Dermis blood vessel endothelial cell (primary cell): ENCODE data around the gene PSMC2. TPM values are rescaled to one million over a fixed set of nuclear protein-coding genes. Genes with fewer than 3 reads are reported as not detected.
"Not testable (repeated sequence)": the region's sequence is repeated elsewhere in the genome, so short reads cannot be mapped to it uniquely, and the experiment has no call there.

Experiments
- DNase-seq: peaks from one replicate; pipeline ENCODE4 v3.0.0; 2010
- total RNA-seq: library from RNA; depleted of rRNA; stranded (reverse); fragments of >200 nt; gene quantifications from 2 replicates; pipeline ENCODE4 v1.2.3, GENCODE V29; 2014

PSMC2 gene
- total RNA-seq, 1 donor from 2014 or later: 211 TPM

DNA sequence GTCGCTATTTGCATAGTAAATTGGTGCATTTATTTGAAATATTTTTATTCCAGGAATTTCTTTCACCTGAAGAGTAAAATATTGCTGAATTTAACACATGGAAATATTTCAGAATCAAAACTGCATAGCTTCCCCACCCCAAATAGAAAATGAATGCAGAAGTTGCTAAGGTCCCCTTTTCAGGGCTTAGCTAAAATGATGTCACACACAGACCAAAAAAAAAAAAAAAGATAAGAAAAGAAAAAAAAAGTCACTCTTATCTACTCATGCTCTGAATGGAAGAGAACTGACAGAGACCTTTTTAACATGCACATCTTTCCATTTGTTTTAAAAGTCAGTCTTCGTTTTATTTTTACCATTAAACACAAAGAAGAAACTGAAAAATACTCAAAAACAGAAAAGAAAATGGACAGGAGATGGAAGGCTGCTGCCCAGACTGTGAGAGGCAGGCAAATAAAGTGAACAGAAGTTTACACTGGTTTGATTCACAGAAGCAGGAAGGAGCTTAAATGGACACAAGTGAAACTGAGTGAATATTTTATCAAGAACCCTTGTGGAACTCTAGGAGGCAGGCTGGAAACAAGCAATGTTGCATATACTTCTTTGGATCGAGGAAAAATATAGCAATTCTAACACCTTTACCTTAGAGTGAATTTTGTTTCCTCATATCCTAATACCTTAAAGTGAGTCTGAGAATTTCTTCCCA lies 32.0 kb downstream of the PSMC2 start:
- DNase-seq: no peak

DNA sequence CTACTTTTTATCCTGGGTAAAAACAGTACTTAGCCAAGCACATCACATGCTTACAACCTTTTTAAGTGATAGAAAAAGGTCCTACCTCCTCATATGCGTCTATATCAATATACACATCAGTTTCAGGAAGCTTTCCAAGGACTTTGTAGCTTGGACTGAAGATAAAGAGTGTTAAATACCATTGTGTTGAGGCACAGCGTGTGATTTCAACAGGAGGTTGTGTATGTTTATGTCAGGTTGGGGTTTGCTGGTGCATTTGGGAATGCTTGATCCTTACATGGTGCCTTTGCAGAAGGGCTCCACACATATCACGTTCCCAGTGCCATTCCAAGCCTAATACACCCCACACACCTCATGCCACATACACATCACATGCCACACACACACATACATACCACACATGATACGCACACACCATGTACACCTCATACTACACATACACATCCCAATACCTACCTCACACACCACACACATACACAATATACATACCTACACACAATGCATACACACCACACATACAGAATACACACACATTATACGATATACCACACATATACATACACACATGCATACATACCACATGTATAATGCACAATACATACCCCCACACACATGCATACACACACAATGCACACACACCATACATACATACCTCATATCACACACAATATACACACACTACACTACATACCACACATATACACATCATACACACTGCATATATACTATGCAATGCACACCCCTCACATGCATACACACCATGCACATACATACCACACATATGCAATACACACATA lies 33.1 kb downstream of the PSMC2 start:
- DNase-seq: no peak

DNA sequence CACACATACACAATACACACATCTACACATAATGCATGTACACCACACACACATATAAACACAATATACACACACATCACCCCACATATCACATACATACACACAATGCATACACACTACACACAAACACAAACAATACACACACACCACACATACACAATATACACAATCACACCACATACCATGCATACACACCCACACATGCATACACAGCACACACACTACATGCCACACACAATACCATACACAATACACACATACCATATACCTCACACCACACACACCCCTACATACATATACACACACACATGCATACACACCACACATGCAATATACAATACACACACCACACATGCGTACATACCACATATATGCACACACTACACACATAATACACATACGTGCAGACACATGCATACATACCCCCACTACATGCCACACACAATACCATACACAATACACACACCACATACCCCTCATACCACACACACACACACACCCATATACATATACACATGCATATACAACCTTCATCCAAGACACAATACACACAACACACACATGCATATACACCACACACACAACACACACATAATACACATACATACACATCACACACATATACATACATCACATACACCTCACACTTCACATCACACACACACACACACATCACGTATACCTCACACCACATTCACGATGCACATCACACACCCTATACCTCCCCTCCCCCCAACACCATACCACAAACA lies 34.0 kb downstream of the PSMC2 start:
- DNase-seq: no peak

DNA sequence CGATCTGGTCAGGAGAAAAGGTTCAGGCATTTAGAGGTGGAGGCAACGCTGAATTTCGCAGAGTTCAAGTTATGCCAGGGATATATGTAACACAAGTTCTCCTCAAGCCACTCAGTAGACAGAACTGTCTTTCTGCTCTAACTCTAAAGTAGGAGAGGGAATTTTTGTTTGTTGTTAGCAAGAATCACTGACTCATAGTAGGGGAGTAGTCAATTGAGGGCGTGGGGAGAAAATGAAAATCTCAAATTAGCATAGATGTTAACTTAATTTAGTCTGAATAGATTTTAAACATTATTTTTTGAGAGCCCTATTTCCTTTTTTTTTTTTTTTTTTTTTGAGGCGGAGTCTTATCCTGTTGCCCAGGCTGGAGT lies 34.6 kb downstream of the PSMC2 start:
- DNase-seq: no peak

DNA sequence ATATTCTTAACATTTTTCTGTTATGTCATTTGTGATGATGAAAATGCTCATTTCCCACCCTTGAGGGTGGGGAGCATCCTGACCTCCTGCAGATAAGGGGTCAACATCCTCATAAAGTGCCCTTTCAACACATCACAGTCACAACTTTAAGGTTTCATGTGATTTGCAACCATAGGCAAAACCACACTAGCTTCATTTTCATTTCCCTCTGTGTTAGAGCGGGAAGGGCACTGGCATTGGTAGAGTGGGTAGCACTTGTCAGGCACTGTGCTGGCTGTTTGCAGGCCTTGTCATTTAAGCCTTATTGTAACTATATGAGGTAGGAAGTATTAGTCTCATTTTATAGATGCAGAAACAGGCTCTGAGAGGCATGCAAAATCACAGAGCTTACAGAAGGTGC lies 39.8 kb downstream of the PSMC2 start:
- no peak for DNase-seq

DNA sequence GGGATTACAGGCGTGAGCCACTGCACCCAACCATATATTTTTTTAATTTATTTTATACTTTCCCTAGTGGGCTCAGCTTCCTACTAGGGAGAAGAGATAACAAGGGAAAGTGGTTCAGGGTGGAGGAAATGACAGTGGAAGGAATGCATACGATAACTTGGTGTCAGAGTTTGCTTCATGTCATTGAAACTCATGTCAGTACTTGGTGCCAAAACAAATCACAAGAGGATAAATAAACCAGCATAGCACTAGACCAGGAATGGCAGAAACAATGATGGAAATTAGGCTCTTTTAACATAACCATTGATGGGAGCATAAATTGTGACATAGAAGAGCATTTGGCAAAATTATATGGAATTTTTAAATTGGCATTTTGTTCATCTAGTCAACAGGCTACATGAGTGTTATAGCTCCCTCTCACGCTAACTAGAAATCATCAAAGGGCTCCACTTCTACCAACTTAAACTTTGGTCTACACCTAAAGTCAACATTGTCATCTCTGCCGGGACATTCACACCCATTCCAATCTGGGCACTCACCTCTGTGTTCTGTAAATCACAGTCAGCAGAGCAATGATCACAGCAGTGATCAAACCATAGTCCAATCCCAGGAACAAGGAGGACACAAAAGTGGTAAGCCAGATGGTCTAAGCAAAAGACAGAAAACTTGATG lies 41.2 kb downstream of the PSMC2 start:
- no peak for DNase-seq

DNA sequence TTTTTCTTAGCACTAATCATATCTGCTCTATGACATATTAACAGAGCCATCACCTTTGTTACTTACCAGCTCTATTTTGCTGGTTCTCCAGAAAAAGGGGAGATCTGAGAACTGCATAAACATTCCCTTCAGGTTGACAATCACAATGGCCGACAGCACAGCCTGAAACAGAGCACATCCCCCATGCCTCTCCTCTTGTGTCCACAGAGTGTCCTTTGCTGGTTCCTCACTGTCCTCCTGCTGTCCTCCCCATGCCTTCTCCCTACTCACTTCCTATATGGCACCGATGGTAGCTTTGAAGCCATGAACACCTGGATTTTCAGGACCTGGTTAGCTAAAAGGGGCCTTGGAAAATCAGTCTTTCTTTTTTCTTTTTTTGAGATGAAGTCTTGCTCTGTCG lies 41.8 kb downstream of the PSMC2 start:
- no peak for DNase-seq

DNA sequence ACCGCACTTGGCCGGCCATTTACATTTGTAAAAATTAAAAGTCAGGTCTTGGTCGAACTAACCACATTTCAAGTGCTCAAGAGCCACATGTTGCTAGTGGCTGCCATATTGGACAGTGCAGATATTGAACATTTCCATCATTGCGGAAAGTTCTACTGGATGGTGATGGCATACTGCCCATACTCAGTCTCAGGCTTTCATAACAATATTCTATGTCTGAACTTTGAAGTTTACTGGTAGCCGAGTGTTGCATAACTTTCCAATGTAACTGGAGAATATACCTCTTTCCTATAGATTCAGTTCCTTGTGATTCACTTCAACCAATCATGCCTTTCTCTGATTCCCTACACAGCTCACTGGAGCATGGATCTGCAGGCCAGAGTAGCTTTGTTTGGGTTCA lies 43.7 kb downstream of the PSMC2 start:
- DNase-seq: no peak

DNA sequence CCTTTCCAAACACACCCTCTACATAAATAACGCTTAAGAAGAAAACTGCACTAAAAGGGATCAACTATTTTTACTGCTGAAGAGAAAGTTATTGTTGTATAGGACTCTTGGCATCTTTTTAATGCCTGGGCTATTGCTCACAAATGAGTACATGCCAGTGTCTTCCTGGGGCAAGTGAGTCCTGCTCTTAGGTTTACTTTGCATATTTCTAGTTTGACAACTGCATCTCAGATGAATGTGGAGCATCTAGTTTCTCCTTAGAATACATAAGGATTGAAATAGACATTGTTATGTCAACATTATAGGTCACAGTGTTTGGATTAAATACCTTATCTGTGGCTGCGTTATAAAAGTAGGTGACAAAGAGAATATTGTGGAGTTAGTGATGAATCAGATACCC lies 44.5 kb downstream of the PSMC2 start:
- no peak for DNase-seq

DNA sequence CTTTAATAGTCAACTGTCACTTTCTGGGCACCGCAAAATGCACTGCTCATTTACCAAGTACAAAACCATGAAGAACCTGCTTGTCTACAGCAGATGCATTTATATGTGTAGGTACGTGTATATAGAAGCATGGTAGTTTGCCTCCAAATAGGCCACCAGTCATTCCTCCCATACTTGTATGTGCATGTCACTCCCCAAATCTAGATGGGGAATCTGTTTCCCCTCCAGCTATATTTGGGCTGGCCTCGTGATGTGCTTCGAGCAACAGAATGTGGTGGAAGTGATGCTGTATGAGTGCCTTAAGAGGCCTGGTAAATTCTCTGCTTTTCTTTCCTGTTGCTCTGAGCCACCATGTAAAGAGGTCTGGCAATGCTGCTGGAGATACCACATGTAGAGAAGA lies 47.1 kb downstream of the PSMC2 start:
- DNase-seq: no peak

DNA sequence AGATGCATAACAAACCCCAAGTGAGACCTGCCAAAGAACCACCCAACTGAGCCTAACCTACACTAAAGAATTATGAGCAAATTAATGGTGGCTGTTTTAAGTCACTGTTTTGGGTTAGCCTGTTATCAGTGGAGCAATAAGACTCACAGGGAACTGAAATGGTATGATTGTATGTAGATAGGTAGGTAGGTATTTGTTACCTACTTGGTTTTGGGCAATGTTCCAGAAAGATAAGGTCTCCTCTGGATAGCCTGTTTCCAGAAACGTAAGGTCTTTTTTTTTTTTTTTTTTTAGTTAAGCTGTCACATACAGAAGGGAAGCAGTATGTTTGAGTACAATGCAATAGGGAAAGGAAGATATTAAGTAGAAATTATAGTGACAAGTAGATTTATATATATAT lies 47.6 kb downstream of the PSMC2 start:
- DNase-seq: no peak

DNA sequence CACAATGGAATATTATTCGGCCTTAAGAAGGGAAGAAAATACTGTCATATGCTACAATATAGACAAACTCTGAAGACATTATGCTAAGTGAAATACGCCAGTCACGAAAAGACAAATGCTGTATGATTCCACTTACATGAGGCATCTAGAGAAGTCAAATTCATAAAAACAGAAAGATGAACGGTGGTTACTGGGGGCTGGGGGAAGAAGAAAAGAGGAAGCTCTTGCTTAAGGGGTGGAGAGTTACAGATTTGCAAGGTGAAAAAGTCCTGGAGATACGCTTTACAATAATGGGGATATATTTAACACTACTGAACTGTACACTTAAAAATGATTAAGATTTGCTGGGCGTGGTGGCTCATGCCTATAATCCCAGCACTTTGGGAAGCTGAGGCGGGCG lies 49.0 kb downstream of the PSMC2 start:
- DNase-seq: no peak

DNA sequence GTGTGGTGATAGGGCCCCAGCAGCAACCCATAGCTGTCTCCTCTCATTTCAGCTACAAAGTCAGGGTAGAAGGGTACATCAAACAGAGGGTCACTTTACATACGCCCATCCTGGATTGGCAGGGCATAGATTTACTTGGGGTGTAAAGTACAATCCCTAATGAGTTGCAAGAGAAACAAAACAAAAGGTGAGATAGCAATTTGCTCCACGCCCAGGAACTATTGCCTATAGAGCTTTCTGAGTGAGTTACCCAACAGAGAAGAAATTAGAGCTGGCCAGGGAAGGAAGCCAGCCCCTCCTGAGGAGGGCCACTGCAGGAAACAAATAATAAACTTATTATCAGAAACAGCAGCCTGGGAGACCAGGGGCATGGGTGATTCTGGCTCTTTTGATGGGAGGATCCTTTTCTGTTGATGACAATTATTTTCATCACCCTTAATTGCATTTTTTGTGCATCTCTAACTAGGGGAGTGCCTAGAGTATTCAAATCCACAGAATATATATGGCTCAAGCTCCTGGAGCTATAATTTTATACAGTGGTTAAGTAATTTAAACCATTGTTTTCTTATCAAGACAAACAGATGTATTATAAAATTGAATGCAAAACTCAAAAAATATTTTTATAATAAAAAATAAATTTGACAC lies 51.2 kb downstream of the PSMC2 start:
- DNase-seq: no peak

DNA sequence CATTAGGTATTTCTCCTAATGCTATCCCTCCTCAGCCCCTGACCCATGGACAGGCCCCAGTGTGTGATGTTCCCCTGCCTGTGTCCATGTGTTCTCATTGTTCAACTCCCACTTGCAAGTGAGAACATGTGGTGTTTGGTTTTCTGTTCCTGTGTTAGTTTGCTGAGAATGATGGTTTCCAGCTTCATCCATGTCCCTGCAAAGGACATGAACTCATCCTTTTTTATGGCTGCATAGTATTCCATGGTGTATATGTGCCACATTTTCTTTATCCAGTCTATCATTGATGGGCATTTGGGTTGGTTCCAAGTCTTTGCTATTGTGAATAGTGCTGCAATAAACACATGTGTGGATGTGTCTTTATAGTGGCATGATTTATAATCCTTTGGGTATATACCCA lies 52.2 kb downstream of the PSMC2 start:
- DNase-seq: not testable (repeated sequence)

DNA sequence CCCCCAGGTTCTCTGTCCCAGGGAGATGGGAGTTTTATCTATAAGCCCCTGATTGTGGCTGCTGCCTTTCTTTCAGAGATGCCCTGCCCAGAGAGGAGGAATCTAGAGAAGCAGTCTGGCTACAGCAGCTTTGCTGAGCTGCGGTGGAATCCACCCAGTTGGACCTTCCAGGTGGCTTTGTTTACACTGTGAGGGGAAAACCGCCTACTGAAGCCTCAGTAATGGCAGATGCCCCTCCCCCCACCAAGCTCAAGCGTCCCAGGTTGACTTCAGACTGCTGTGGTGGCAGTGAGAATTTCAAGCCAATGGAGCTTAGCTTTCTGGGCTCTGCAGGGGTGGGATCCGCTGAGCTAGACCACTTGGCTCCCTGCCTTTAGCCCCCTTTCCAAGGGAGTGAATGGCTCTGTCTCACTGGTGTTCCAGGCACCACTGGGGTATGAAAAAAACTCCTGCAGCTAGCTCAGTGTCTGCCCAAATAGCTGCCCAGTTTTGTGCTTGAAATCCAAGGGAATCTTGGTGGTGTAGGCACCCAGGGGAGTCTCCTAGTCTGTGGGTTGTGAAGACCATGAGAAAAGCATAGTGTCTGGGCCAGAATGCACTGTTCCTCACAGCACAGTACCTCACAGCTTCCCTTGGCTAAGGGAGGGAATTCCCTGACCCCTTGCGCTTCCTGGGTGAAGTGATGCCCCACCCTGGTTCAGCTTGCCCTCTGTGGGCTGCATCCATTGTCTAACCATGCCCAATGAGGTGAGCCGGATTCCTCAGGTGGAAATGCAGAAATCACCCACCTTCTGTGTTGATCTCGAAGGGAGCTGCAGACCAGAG lies 58.6 kb downstream of the PSMC2 start:
- not testable (repeated sequence) for DNase-seq

DNA sequence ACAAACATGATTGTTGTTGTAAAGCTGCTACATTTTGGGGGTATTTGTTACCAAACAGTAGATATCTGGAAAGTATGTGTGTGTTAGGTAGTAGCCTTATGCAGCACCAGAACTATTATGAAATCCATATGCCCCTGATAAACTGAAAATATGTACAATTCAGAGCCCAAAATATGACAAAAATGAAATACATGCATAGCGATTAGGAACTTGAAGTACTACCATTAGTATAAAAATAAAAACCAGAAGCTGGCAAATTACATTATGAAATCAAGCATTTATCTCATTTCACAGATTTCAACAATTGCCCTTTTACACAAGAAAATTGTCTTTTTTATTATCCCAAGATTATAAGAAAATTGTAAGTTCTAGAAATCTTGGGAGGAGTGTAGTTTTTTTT lies 64.7 kb downstream of the PSMC2 start:
- no peak for DNase-seq

DNA sequence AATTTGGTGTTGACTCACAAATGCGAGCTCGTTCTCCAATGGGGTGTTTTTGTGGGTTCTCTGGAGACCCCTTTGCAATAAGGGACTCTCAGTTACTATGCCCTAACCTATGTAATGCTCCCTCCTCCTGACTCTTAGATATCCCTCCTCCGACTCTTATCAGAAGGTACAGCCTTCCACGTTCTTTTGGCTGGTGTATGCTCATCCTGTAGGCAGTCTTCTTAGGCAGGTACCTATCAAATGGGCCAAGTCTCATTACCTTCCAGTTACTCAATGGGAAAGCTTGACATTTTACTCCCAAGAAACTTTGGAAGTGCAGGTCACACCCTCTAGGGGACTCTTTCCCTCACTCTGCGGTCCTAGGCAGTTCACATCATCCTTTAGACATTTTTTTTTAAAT lies 66.0 kb downstream of the PSMC2 start:
- DNase-seq: no peak

DNA sequence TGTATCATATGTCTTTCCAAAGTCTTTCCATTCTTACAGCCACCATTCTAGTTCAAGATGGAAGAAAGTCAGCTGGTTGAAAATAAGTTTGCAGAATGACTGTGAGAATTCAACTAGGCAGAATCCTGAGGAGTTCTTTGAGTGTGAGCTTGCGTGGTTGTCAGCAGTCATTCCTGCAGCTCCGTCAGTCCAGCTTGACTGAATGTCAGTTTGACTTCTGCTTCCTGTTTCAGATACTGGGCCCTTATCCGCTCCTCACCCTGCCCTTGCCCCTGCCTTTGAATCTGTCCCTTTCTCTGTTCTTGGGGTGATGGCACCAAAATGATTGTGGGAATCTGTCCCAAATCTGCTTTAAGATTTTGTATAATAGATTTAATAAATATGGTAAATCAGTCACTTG lies 70.8 kb downstream of the PSMC2 start:
- DNase-seq: no peak
